DND-41 (cell line): ENCODE results near the gene SYDE2.

Experiments used
- ATAC-seq: fragments of 200-7000 bp; cut with Tn5 transposase; 3 replicates; pipeline ENCODE4 v1.9.1; 2021; ENCODE audit warnings: low read depth; ENCODE audit not compliant: insufficient read depth
- DNase-seq: peaks from one replicate; pipeline ENCODE4 v3.0.0-alpha.2; 2020
- H2AFZ ChIP-seq: 2 replicates; pipeline ENCODE4 v1.6.0; 2012; ENCODE audit warnings: low read depth, low read length
- H3K27ac ChIP-seq: 2 replicates; pipeline ENCODE4 v1.5.1; 2012; ENCODE audit warnings: low read length, inconsistent platforms
- H3K27me3 ChIP-seq: fragments of 200-600 bp; sonication (generic); 2 replicates; pipeline ENCODE4 v1.6.0; 2012; ENCODE audit warnings: low read length, mild to moderate bottlenecking, inconsistent platforms; ENCODE audit not compliant: insufficient read depth, poor library complexity
- H3K36me3 ChIP-seq: 2 replicates; pipeline ENCODE4 v1.5.1; 2012; ENCODE audit warnings: low read length, inconsistent platforms; ENCODE audit not compliant: insufficient read depth
- H3K4me1 ChIP-seq: 2 replicates; pipeline ENCODE4 v1.5.1; 2012; ENCODE audit warnings: mild to moderate bottlenecking, low read length; ENCODE audit not compliant: insufficient read depth
- H3K4me2 ChIP-seq: 2 replicates; pipeline ENCODE4 v1.6.0; 2012; ENCODE audit warnings: mild to moderate bottlenecking, moderate library complexity, low read length, inconsistent platforms; ENCODE audit not compliant: insufficient read depth
- H3K4me3 ChIP-seq, 2 experiments: fragments of 200-600 bp in 1 of 2; shearing (Covaris generic) in 1 of 2; 2 replicates each; pipeline ENCODE4 v1.5.1; 2012 to 2016; ENCODE audit warnings: inconsistent platforms in 2 of 2, low read length in 2 of 2, mild to moderate bottlenecking in 2 of 2, low read depth in 1 of 2, moderate library complexity in 1 of 2
- H3K79me2 ChIP-seq: 2 replicates; pipeline ENCODE4 v1.6.0; 2012; ENCODE audit warnings: low read length, inconsistent platforms; ENCODE audit not compliant: insufficient read depth
- H3K9ac ChIP-seq: 2 replicates; pipeline ENCODE4 v1.6.0; 2012; ENCODE audit warnings: low read depth, mild to moderate bottlenecking, inconsistent platforms, low read length, moderate library complexity
- H3K9me3 ChIP-seq: 2 replicates; pipeline ENCODE4 v1.5.1; 2012; ENCODE audit warnings: low read length, moderate library complexity, mild to moderate bottlenecking, inconsistent platforms; ENCODE audit not compliant: insufficient read depth, severe bottlenecking
- H4K20me1 ChIP-seq: 2 replicates; pipeline ENCODE4 v1.6.0; 2012; ENCODE audit warnings: low read length; ENCODE audit not compliant: insufficient read depth
- EZH2 ChIP-seq: IDR thresholded peaks from 3 replicates; pipeline ENCODE4 v1.6.1; 2012; ENCODE audit warnings: borderline replicate concordance, low read depth, mild to moderate bottlenecking, moderate library complexity, low read length, inconsistent platforms; ENCODE audit not compliant: severe bottlenecking
- TF ChIP-seq, protein P1 (sequence below): IDR thresholded peaks from 2 replicates; pipeline ENCODE4 v1.5.1; 2012; ENCODE audit warnings: borderline replicate concordance, low read length, moderate library complexity, mild to moderate bottlenecking; ENCODE audit not compliant: poor library complexity, severe bottlenecking; ENCODE audit errors: extremely low read depth

SYDE2 gene

GRCh38 chr1:85168884-85169283, 31.9 kb downstream of the SYDE2 start:
- no peak overlapping the region for H3K9ac ChIP-seq
- TF ChIP-seq EZH2: no peak
- TF ChIP-seq, protein P1, sequence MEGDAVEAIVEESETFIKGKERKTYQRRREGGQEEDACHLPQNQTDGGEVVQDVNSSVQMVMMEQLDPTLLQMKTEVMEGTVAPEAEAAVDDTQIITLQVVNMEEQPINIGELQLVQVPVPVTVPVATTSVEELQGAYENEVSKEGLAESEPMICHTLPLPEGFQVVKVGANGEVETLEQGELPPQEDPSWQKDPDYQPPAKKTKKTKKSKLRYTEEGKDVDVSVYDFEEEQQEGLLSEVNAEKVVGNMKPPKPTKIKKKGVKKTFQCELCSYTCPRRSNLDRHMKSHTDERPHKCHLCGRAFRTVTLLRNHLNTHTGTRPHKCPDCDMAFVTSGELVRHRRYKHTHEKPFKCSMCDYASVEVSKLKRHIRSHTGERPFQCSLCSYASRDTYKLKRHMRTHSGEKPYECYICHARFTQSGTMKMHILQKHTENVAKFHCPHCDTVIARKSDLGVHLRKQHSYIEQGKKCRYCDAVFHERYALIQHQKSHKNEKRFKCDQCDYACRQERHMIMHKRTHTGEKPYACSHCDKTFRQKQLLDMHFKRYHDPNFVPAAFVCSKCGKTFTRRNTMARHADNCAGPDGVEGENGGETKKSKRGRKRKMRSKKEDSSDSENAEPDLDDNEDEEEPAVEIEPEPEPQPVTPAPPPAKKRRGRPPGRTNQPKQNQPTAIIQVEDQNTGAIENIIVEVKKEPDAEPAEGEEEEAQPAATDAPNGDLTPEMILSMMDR: no peak
- H3K4me3 ChIP-seq: no peak overlapping the region
- H3K79me2 ChIP-seq: no peaks in the 10 kb centered on the region
- no peaks in the 10 kb centered on the region for H4K20me1 ChIP-seq
- no peaks in the 10 kb centered on the region for H3K27me3 ChIP-seq
- DNase-seq (no peak), ATAC-seq (no peak)
- no peaks in the 10 kb centered on the region for H3K36me3 ChIP-seq
- peaks cover 8% of the 10 kb centered on the region; the same call in 1 of the 2 replicates for H3K4me1 ChIP-seq
- no peak overlapping the region for H3K4me2 ChIP-seq
- no peaks in the 10 kb centered on the region for H3K9me3 ChIP-seq
- no peak overlapping the region for H3K27ac ChIP-seq
- H2AFZ ChIP-seq: no peak overlapping the region; the same call in 1 of the 2 replicates

DNA sequence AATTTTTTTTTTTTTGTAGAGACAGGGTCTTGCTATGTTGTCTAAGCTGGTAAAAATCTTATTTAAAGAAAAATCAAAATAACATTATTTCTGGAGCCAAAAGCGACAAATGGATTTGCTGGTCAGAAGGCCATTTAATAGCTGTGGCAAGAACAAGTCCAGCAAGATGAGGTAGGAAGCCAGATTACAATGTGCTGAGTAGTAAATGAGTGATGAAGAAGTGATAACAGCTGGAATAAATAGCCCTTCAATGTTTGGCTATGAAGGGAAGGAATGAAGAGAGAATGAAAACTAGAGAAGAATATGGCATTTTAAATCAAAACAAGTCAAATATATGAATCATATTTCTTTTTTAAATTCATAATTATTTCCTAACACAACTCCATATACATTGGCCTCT, 34.5 kb downstream of the SYDE2 start:
- Histone ChIP-seq H3K27me3 (no peaks in the 10 kb centered on the region), H3K79me2 (no peaks in the 10 kb centered on the region), H4K20me1 (no peaks in the 10 kb centered on the region), H3K4me3 (no peak overlapping the region), H3K4me1 (peaks cover 5% of the 10 kb centered on the region; the same call in 1 of the 2 replicates), H2AFZ (no peak overlapping the region), H3K9me3 (no peaks in the 10 kb centered on the region), H3K4me2 (no peak overlapping the region), H3K27ac (no peak overlapping the region), H3K36me3 (no peaks in the 10 kb centered on the region), H3K9ac (no peak overlapping the region)
- ATAC-seq (no peak), DNase-seq (no peak)
- no peak for TF ChIP-seq EZH2
- TF ChIP-seq, protein P1: no peak

DNA sequence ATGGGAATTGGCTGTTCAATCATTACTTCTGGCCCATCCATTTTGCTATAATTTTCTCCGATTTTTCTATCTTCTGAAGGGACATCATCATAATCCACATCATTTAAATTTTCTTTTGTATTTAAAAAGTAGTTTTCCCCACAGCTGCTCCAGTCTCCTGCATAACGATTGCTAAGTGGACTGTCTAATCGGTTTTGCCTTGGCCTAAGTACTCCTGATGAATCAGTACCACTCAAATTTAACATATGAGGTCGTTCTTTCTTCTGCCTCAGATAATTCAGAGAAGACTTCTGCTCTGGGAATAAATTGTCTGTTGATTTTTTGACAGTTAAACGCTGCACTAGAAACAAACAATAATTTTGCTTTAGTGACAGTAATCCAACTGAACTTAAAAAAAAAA, 41.9 kb downstream of the SYDE2 start:
- no peaks in the 10 kb centered on the region for H3K9me3 ChIP-seq
- DNase-seq: no peak
- H3K4me1 ChIP-seq: no peaks in the 10 kb centered on the region
- no peaks in the 10 kb centered on the region for H3K27me3 ChIP-seq
- H2AFZ ChIP-seq: no peak overlapping the region
- ATAC-seq: no peak
- no peaks in the 10 kb centered on the region for H4K20me1 ChIP-seq
- TF ChIP-seq, protein P1: no peak
- TF ChIP-seq EZH2: no peak
- no peak overlapping the region for H3K9ac ChIP-seq
- H3K36me3 ChIP-seq: no peaks in the 10 kb centered on the region
- no peak overlapping the region for H3K27ac ChIP-seq
- H3K79me2 ChIP-seq: no peaks in the 10 kb centered on the region
- no peak overlapping the region for H3K4me3 ChIP-seq
- H3K4me2 ChIP-seq: no peak overlapping the region

GRCh38 chr1:85157436-85157835, 43.4 kb downstream of the SYDE2 start:
- Histone ChIP-seq H4K20me1 (no peaks in the 10 kb centered on the region), H3K79me2 (no peaks in the 10 kb centered on the region), H3K27me3 (no peaks in the 10 kb centered on the region), H3K9ac (no peak overlapping the region), H3K4me2 (no peak overlapping the region), H3K4me3 (no peak overlapping the region), H3K4me1 (no peaks in the 10 kb centered on the region), H3K36me3 (no peaks in the 10 kb centered on the region), H3K27ac (no peak overlapping the region), H2AFZ (no peak overlapping the region), H3K9me3 (no peaks in the 10 kb centered on the region)
- no peak for ATAC-seq
- no peak for DNase-seq
- TF ChIP-seq, protein P1: no peak
- no peak for TF ChIP-seq EZH2
